HG02678 (cell line): ENCODE data around the gene IFITM2.
"Not testable (repeated sequence)": the region's sequence is repeated elsewhere in the genome, so short reads cannot be mapped to it uniquely, and the experiment has no call there.

ENCODE experiments used
- ATAC-seq: cut with Tn5 transposase; IDR thresholded peaks from one replicate; pipeline ENCODE4 v1.9.1; 2021; ENCODE audit warnings: mild to moderate bottlenecking, moderate library complexity; ENCODE audit not compliant: unreplicated experiment

IFITM2 gene

DNA sequence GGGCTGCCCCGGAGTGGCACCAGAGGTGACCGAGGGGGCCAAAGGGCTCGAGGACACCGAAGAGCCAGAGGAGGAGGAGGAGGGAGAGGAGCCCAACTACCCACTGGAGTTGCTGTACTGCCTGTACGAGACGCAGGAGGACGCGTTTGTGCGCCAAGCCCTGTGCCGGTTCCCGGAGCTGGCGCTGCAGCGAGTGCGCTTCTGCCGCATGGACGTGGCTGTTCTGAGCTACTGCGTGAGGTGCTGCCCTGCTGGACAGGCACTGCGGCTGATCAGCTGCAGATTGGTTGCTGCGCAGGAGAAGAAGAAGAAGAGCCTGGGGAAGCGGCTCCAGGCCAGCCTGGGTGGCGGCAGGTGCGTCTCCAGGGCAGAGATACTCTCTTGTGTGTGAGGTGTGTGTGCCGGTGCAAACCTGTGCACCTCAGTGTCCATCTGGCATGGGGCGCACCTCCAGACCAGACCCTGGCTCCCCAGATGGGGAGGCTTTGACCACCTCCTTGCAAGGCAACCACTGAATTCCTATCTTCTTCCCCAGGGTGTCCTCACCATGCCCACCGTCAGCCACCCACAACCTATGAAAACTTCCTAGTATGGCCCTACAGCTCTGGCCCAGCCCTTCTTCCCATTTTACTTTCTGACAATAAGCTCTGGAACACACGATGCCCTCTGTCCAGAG, 26.0 kb upstream of the IFITM2 start:
- no peak for ATAC-seq

DNA sequence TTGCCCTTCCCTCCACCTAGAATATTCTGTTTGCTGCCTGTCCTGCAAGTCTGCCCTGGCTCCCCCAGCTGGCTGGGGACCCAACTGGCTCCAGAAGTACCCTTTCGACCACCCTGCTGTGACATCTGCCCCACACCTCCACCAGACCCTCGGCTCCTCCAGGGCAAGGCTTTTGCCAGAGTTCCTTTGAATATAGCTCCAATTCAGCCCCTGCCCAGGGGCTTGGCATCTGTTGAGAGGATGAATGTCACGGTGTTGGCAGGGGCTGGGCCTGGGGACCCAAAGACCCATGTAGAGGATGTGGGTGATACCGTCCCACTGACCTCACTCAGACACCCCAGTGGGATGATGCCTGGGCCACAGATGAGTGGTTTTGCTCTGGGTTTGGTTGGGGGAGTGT, 25.4 kb upstream of the IFITM2 start:
- no peak for ATAC-seq

DNA sequence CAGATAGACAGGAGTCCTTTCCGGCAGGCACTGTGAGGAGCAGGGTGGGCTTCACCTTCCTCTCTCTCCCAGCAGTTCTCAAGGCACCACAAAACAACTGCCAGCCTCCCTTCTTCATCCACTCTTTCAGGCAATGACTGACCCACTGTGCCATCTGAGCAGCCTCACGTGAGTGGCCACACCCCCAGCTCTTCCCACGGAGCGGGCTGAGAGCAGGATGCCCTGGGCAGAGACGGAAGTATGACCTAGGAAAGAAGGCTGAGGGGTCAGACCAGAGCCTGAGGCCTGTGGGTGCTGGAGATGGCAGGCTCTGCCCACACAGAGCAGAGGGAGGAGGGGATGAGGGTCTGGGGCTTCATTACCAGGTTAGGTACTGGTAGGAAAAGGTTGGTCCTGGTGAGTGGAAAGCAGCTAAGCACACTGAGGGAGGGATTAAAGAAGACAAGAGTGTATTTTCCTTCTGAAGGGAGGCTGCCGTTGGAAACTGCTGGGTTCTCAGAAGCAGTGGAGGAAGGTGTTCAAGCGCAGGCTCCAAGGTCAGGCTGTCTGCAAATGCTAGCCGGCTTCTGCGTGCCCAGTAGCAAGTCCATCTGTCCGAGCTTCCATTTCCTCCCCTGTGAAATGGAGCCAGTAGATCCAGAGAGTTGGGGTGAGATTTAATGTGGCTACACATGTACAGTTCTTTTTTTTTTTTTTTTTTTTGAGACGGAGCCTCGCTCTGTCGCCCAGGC, 24.8 kb upstream of the IFITM2 start:
- ATAC-seq = no peak

DNA sequence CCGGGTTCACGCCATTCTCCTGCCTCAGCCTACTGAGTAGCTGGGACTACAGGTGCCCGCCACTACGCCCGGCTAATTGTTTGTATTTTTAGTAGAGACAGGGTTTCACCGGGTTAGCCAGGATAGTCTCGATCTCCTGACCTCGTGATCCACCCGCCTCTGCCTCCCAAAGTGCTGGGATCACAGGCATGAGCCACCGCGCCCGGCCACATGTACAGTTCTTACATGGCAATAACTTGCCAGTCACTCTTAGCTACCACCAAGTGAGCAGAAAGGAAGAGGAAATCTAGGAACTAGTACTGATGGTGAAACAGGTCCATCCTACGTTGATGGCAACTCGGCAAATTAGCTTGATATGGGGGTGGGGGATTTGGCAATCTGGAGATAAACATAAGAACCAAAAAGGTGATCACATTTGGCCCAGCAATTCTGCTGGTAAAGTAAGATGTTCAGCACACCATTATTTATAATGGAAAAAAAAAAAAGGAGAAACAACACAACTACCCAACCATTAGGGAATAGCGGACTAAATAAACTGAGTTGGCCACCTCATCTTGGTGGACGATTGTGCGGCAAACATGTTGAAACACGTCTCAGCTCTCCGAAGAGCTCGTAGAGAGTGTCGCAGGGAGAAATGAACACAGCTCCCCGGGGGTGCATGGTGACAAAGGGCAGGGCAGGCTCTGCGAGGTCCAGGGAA, 24.1 kb upstream of the IFITM2 start:
- ATAC-seq = no peak

DNA sequence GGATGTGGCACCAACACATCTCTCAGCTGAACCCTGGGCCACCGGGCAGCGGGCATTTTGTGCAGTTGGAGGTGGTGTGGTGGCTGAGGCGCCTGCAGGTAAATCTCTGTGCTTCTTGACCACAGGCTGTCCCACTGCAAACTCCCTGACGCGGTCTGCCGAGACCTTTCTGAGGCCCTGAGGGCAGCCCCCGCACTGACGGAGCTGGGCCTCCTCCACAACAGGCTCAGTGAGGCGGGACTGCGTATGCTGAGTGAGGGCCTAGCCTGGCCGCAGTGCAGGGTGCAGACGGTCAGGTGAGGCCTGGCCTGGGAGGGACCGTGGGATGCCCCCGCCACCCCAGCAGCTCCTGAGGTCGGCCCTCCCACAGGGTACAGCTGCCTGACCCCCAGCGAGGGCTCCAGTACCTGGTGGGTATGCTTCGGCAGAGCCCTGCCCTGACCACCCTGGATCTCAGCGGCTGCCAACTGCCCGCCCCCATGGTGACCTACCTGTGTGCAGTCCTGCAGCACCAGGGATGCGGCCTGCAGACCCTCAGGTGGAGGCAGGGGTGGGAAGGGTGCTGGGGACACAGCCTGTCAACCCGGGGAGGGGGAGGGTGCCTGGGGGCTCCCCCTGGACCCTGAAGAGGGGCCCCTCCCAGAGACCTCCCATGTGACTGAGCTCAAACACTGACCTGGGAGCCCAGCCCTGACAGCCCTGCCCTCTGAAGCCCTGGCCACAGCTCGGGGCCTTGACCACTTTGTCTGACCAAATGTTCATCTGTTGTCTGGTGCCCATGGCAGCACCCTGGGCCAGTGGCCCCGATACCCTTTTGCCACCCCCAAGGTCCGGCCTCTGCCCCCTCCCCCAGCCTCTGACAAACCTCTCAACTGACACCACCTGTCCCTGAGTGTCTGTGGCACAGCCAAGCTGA, 23.3 kb upstream of the IFITM2 start:
- no peak for ATAC-seq

DNA sequence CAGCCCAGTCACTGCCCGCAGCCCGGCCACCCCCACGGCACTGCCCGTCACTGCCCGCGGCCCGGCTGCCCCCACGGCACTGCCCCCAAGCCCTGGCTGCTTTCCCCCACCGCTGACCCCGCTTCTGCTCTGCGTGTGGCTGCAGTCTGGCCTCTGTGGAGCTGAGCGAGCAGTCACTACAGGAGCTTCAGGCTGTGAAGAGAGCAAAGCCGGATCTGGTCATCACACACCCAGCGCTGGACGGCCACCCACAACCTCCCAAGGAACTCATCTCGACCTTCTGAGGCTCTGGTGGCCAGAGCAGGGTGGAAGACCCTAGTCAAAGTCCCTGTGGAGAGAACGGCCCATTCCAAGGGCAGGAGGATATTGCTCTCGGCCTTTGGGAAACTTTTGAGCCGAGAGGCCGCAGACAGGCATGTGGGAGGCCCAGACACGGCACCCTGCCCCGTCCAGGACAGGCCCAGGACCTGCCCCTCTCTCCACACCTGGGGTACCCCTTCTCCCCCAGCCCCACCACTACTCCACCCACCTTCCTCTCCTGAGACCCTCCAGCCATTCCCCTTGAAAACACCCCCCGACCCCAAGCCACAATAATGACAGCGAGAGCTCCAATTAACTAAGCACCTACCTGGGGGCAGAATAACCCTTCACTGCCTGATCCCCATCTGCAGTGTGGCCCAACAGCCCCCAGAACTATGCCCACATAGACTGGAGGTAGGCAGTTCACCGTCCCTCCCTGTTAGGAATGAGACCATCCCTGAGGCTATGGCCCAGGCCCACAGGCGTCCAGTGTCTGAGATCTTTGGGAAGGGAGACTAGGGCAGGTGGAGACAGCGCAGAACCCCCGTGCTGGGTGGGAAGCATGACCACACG, 22.4 kb upstream of the IFITM2 start:
- no peak for ATAC-seq

DNA sequence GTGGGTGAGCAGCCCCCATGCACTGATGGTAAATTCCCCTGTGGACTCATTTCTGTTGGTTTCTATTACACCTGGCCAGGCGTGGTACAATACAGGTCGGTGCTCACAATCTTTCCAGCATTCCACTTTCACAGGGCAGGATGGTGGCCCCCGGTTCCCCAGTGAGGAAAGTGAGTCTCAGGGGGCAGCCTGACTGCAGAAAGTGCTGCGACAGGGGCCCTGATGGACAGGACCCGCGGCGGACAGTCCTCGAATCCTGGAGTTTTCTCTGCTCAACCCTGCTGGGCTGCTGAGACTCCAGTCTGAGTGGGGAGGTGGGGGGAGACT, 21.8 kb upstream of the IFITM2 start:
- no peak for ATAC-seq

DNA sequence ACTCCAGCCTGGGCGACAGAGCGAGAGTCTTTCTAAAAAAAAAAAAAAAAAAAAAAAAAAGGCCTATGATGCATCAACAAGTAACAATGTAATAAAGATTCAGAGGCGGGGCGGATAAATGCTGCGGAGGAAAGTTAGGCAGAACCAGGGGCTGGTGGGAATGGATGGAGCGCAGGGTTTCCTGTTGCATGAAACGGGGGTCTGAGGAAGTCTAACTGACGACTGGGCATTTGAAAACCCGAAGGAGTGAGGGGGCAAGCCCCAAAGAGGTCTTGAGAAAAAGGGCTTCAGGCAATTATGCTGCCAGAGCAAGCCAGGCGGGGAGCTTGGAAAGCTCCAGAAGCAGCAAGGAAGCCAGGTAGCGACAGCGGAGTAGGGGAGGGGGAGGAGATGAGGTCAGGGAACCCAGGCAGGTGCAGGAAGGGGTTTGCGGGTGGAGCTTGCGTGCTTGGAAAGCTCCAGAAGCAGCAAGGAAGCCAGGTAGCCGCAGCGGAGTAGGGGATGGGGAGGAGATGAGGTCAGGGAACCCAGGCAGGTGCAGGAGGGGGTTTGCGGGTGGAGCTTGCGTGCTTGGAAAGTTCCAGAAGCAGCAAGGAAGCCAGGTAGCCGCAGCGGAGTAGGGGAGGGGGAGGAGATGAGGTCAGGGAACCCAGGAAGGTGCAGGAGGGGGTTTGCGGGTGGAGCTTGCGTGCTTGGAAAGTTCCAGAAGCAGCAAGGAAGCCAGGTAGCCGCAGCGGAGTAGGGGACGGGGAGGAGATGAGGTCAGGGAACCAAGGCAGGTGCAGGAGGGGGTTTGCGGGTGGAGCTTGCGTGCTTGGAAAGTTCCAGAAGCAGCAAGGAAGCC, 20.4 kb upstream of the IFITM2 start:
- not testable (repeated sequence) for ATAC-seq

DNA sequence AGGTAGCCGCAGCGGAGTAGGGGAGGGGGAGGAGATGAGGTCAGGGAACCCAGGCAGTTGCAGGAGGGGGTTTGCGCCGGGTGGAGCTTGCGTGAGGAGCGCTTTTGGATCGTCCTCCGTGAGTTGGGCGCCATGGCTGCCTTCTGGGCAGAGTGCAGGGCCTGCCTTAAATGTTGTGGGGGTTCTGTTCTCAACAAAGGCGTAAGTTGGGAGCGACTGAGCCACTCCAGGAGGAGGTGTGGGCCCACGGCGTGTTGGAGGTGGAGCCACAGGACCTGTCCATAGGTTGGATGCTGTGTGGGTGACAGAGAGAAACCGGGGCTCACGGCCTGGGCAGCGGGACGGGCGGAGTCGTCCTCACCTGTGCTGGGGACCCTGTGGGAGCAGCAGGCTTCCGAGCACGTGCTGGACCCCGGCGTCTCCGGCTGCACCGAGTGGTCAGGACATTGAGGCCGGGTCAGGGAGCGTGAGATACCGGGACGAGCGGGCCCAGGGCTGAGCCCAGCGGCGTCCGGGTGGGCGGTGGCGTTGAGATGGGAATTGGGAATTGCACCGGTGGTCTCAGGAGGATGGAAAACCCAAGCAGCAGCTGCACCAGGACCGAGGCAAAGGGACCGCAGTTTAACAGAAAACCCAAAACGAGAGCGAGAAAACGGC, 19.7 kb upstream of the IFITM2 start:
- no peak for ATAC-seq

DNA sequence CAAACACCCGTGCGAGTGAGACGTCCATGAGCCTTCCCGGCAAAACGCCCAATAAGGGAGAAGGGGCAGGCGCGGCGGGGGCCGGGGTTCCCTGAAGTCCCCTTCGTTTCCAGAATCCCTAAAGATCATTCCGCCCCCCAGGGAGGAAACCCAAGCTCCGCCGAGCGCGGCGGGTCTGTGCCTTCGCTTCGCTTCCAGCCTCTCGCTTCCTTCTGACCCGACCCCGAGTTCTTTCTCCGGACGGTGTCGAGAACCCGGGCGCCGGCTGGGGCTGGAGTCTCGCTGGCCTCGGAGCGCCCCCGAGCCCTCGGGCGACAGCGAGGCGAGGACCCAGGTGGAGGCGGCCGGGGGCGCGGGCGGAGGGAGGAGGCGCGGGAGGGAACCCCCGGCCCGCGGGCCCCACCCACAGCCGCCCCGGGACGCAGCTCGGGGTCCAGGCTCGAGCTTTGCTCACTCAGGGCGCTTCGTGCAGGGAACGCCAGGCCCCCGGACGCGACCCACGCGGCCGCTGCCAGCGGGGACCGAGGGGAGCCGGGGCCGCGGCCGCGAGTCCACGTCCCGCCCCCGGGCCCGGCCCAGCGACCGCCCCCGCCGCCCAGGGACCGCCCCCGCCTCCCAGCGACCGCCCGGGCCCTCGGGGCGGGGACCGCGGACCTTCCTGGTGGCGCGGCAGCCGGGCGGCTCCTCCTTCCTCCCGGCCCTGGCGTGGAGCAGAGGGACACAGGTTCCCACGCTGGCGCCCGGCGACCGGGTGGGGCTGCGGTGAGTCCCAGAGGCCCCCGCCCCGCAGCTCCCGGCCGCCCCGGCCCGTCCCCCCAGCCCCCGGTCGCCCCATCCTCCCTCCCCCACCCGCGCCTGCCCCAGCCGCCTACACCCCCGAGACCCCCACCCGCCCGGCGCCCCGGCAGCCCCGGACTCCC, 18.9 kb upstream of the IFITM2 start, which contains the start of gene PGGHG:
TSS of gene PGGHG (plus strand) at position 649 of the 920 bp plus-strand sequence. CDS start 691 bp downstream, outside the sequence.
- ATAC-seq = peak; percentile 76

DNA sequence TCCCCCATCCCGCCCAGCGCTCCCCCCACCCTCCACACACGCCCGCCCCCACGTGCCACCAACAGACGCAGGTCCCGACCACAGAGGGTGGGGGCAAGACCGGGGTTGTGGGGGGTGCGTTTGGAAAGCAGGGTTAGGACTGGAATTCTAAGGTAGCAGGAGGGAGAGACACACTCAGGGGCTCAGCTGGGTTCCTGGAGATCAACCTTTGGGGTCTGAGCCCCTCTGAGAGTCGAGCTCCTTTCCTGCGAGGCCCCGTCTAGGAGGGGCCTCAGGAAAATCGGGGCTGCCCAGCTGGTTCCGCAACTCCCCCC, 18.3 kb upstream of the IFITM2 start:
- ATAC-seq = no peak

DNA sequence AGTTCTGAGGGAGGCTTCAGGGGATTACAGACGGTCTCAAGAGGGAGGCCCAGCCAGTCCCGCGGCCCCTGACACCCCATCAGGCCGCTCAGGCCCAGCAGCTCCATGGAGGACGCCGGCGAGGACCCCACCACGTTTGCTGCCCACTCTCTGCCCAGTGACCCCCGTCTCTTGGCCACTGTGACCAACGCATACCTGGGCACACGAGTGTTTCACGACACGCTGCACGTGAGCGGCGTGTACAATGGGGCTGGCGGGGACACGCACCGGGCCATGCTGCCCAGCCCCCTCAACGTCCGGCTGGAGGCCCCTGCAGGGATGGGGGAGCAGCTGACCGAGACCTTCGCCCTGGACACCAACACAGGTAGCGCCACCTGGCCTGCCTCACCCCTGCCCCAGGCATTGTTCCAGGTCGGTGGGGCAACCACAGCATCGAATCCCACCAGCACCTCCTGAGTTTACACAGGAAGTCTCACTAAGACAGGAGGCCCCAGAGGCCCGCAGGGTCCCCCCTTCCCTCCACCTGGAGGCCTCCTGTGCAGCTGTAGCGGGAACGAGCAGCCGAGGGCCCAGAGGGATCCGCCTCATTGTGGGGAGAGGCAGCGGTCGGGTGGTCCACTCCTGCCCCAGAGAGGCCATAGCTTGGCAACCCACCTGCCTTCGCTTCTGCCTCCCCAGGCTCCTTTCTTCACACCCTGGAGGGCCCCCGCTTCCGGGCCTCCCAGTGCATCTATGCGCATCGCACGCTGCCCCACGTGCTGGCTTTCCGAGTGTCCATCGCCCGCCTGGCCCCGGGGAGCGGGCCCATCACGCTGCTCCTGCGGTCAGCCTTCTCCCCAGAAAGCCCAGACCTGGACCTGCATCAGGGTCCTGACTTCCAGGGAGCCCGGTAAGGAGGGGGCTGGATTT, 17.6 kb upstream of the IFITM2 start:
- no peak for ATAC-seq

DNA sequence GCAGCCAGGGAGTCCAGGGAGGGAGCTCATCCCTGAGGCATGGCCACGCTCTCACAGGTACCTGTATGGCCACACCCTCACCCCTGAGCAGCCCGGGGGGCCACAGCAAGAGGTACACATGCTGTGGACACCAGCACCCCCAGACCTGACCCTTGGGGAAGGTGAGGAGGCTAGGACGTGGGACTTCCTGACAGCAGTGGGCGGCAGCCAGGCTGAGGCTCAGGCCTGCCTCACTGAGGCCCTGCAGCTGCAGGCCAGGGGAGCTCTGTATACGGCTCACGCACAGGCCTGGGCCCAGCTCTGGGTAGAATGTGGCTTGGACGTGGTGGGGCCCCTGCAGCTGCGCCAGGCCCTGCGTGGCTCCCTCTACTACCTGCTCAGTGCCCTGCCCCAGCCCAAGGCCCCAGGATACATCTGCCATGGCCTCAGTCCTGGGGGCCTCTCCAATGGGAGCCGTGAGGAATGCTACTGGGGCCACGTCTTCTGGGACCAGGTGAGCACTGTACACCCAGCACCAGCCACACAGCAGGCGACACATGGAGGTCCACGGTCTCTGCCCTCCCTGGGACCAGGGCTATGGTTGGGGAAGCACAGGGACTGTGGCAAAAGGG, 16.9 kb upstream of the IFITM2 start:
- no peak for ATAC-seq

DNA sequence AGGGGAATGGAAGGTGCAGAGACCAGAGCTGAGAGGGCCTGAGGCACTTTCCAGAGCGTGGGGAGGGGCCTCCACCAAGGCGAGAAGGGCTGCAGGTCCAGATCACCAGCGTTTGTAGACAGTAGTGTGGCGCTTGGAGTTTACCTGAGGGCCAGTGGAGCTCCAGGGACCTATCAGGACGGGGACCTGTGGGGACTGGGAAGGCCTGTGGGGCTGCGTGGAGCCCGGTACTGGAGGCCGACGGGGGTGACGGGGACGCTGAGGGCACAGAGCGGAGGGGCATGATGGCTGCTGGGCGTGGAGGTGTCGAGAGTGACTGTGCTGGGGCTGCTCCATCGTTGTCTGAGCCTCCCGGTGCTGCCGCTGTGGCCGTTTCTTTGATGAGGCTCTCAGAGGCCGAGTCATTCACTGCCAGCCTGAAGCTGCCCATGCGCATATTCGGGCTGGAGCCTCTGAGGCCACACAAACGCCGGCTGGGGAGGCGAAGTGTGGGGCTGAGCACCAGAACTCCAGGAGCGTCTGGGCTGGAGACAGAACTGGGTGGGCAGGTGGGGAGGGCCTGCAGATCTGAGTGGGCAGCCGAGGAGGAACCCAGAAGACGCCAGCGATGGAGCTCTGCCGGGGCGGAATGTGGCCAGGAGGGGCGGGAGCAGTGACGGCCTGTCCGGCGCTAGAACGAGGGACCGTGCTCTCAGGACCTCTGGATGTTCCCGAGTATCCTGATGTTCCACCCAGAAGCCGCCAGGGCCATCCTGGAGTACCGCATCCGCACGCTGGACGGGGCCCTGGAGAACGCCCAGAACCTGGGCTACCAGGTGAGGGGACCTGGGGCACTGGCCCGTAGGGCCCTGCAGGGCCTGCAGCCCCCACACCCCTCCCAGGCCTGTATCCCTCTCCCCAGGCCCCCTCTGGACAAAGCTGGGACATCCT, 16.1 kb upstream of the IFITM2 start:
- ATAC-seq = no peak
